ENCODE measurements around the gene TMEFF2.

The TMEFF2 gene

DNA sequence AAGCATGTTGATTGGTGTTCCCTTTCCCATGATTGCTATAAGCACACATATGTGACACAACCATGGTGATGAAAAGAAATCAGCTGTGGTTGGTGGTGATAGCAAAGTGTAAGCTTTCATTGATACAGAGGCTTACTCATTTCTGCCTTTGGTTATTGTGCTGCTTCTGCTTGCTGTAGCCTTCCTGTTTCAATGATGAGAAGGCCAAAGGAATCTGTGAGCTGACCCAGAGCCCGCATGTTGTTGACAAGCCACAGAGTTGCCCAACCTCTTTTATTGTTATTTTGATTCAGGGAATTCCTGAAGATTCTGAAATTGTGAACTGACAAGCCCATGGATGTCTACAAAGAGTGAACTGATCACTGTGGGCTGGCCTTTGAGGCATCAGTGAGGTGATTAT lies 164.4 kb downstream of the TMEFF2 start:
- Histone ChIP-seq H3K4me3 (ENCODE audit: low read depth, low read length) (no peak overlapping the region), H3K27me3 (ENCODE audit: control insufficient read depth, insufficient read depth, low read length) (no peaks in the 10 kb centered on the region), H3K4me1 (ENCODE audit: control insufficient read depth, insufficient read depth, low read length) (peaks cover 6% of the 10 kb centered on the region), H3K9ac (ENCODE audit: low read depth, low read length) (no peak overlapping the region), H3K9me3 (ENCODE audit: control insufficient read depth, insufficient read depth, low read length) (no peaks in the 10 kb centered on the region), H3K36me3 (ENCODE audit: control insufficient read depth, insufficient read depth, low read length) (no peaks in the 10 kb centered on the region)

DNA sequence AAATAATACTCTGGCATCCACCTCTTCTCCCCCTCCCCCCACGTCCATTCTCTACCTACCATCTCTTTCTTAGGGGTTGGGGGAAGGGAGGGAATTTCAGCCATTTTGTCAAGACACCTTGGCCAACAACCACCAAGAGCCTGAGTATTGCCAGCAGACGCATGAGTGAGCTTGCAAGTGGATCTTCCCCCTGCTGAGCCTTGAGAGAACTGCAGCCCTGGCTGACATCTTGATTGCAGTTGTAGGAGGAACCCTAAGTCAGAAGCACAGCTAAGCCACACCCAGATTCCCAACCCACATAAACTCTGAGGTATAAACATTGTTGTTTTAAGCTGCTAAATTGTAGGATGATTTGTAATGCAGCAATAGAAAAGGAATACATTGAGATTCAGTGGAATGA lies 165.6 kb downstream of the TMEFF2 start:
- Histone ChIP-seq H3K4me1 (ENCODE audit: control insufficient read depth, insufficient read depth, low read length) (peaks cover 6% of the 10 kb centered on the region), H3K27me3 (ENCODE audit: control insufficient read depth, insufficient read depth, low read length) (no peaks in the 10 kb centered on the region), H3K9me3 (ENCODE audit: control insufficient read depth, insufficient read depth, low read length) (no peaks in the 10 kb centered on the region), H3K36me3 (ENCODE audit: control insufficient read depth, insufficient read depth, low read length) (no peaks in the 10 kb centered on the region), H3K9ac (ENCODE audit: low read depth, low read length) (no peak overlapping the region), H3K4me3 (ENCODE audit: low read depth, low read length) (no peak overlapping the region)

GRCh38 chr2:192026825-192027120 lies 168.0 kb downstream of the TMEFF2 start:
- Histone ChIP-seq H3K4me1 (ENCODE audit: control insufficient read depth, insufficient read depth, low read length) (peaks cover 6% of the 10 kb centered on the region), H3K27me3 (ENCODE audit: control insufficient read depth, insufficient read depth, low read length) (no peaks in the 10 kb centered on the region), H3K4me3 (ENCODE audit: low read depth, low read length) (no peak overlapping the region), H3K9ac (ENCODE audit: low read depth, low read length) (no peak overlapping the region), H3K36me3 (ENCODE audit: control insufficient read depth, insufficient read depth, low read length) (no peaks in the 10 kb centered on the region), H3K9me3 (ENCODE audit: control insufficient read depth, insufficient read depth, low read length) (no peaks in the 10 kb centered on the region)

DNA sequence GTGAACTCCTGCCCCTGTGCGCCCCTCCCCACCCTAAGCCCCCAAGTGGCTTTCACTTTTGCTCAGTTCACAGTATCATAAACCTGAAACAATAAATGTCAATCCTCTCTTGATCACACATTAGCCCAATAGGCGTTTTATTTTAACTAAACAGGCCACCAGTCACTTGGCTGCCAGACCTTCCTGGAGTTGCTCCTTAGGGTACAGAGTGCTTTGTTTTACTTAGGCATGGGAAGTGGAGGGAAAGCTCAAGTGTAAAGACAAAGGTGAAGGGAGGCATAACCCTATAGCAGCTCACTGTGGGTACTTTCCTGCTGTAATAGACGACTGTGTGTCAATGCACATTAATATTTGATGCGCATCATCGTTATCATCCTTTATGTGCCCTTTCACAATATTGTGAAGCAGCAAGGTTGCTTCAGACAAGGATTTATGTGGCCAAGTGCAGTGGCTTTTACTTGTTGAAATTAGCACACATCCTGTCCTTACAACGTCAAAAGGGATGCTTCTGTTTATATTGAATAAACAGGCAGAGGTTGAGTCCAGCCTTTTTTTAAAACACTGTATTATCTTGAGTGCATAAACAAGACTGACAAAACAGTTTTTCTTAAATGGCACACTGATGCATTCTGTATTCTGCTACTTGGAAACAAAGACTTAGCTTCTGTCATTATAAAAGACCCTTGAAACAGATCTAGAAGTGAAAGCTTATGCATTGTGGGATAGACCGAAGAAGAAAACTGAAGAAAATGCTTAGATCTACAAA lies 168.5 kb downstream of the TMEFF2 start:
- H3K27me3 ChIP-seq (ENCODE audit: control insufficient read depth, insufficient read depth, low read length): no peaks in the 10 kb centered on the region
- H3K9ac ChIP-seq (ENCODE audit: low read depth, low read length): no peak overlapping the region
- H3K36me3 ChIP-seq (ENCODE audit: control insufficient read depth, insufficient read depth, low read length): no peaks in the 10 kb centered on the region
- H3K9me3 ChIP-seq (ENCODE audit: control insufficient read depth, insufficient read depth, low read length): no peaks in the 10 kb centered on the region
- H3K4me1 ChIP-seq (ENCODE audit: control insufficient read depth, insufficient read depth, low read length): peaks cover 6% of the 10 kb centered on the region
- no peak overlapping the region for H3K4me3 ChIP-seq (ENCODE audit: low read depth, low read length)

DNA sequence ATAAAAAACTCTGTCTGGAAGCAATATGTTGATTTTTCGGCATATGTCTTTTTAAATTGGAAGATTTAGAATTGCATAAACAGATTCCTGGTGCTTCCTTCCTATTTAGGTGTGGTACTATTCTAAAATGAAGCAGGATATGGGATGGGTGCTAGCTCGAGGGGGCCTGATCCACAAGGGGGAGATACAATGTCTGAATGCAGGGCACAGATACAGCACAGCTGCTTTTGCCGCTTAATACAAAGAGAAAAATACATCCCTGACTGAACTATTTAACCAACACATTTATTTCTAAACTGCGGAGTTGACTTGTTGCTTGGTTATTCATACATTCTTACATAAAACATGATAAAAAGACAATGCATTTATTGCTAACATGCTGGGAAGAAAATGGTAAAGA lies 169.1 kb downstream of the TMEFF2 start:
- H3K9me3 ChIP-seq (ENCODE audit: control insufficient read depth, insufficient read depth, low read length): no peaks in the 10 kb centered on the region
- H3K9ac ChIP-seq (ENCODE audit: low read depth, low read length): no peak overlapping the region
- H3K36me3 ChIP-seq (ENCODE audit: control insufficient read depth, insufficient read depth, low read length): no peaks in the 10 kb centered on the region
- H3K4me1 ChIP-seq (ENCODE audit: control insufficient read depth, insufficient read depth, low read length): peaks cover 6% of the 10 kb centered on the region
- no peak overlapping the region for H3K4me3 ChIP-seq (ENCODE audit: low read depth, low read length)
- H3K27me3 ChIP-seq (ENCODE audit: control insufficient read depth, insufficient read depth, low read length): no peaks in the 10 kb centered on the region

- peaks cover 12% of the 10 kb centered on the region for H3K4me1 ChIP-seq (ENCODE audit: control insufficient read depth, insufficient read depth, low read length)
- H3K27me3 ChIP-seq (ENCODE audit: control insufficient read depth, insufficient read depth, low read length): no peaks in the 10 kb centered on the region
- no peaks in the 10 kb centered on the region for H3K9me3 ChIP-seq (ENCODE audit: control insufficient read depth, insufficient read depth, low read length)
- H3K4me3 ChIP-seq (ENCODE audit: low read depth, low read length): no peak overlapping the region
- H3K36me3 ChIP-seq (ENCODE audit: control insufficient read depth, insufficient read depth, low read length): no peaks in the 10 kb centered on the region
- H3K9ac ChIP-seq (ENCODE audit: low read depth, low read length): no peak overlapping the region
Measured at GRCh38 chr2:192023006-192023405, 171.7 kb downstream of the TMEFF2 start.

DNA sequence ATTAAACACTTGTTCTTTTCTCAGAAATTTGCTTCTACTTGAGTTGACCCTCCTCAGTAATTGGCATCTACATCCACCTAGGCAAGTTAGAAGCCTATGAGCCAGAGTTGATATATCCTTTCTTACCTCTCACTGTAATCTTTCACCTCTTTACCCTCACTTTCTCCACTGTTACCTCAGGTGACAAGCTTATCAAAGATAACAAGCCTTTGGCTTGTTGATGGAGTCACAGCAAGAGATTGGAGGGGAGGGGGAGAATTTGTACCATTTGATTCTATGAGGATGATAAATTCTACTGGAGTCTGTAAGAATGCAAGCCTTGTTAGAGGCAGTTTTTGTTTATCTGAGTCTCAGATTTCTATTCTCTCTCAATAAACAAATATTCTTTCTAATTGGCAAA lies 176.9 kb downstream of the TMEFF2 start:
- Histone ChIP-seq H3K36me3 (ENCODE audit: control insufficient read depth, insufficient read depth, low read length) (no peaks in the 10 kb centered on the region), H3K4me3 (ENCODE audit: low read depth, low read length) (no peak overlapping the region), H3K27me3 (ENCODE audit: control insufficient read depth, insufficient read depth, low read length) (no peaks in the 10 kb centered on the region), H3K4me1 (ENCODE audit: control insufficient read depth, insufficient read depth, low read length) (peaks cover 13% of the 10 kb centered on the region), H3K9ac (ENCODE audit: low read depth, low read length) (no peak overlapping the region), H3K9me3 (ENCODE audit: control insufficient read depth, insufficient read depth, low read length) (no peaks in the 10 kb centered on the region)

DNA sequence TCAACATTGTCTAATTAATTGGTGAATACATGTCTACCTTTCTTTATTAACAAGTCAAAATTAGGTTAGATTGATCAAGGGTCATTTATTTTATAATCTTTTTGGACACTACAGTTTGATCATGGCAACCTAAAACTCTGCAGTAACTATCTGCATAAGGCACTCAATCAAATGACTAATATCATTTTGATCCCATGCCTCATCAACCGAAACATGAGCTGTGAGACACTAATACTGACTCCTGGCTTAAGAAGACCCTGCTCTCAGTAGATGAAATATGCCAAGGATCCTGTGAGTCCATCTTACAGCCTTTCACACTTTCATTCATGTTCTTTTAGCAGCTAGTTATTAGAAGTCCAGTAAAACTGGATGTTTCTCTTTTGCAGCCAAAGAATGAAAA lies 178.5 kb downstream of the TMEFF2 start:
- no peak overlapping the region for H3K9ac ChIP-seq (ENCODE audit: low read depth, low read length)
- peaks cover 13% of the 10 kb centered on the region for H3K4me1 ChIP-seq (ENCODE audit: control insufficient read depth, insufficient read depth, low read length)
- no peaks in the 10 kb centered on the region for H3K36me3 ChIP-seq (ENCODE audit: control insufficient read depth, insufficient read depth, low read length)
- H3K4me3 ChIP-seq (ENCODE audit: low read depth, low read length): no peak overlapping the region
- no peaks in the 10 kb centered on the region for H3K27me3 ChIP-seq (ENCODE audit: control insufficient read depth, insufficient read depth, low read length)
- no peaks in the 10 kb centered on the region for H3K9me3 ChIP-seq (ENCODE audit: control insufficient read depth, insufficient read depth, low read length)

GRCh38 chr2:192013211-192013610 lies 181.5 kb downstream of the TMEFF2 start:
- Histone ChIP-seq H3K4me1 (ENCODE audit: control insufficient read depth, insufficient read depth, low read length) (peaks cover 9% of the 10 kb centered on the region), H3K36me3 (ENCODE audit: control insufficient read depth, insufficient read depth, low read length) (no peaks in the 10 kb centered on the region), H3K27me3 (ENCODE audit: control insufficient read depth, insufficient read depth, low read length) (no peaks in the 10 kb centered on the region), H3K4me3 (ENCODE audit: low read depth, low read length) (no peak overlapping the region), H3K9me3 (ENCODE audit: control insufficient read depth, insufficient read depth, low read length) (no peaks in the 10 kb centered on the region), H3K9ac (ENCODE audit: low read depth, low read length) (no peak overlapping the region)

GRCh38 chr2:192011196-192011595 lies 183.5 kb downstream of the TMEFF2 start:
- no peaks in the 10 kb centered on the region for H3K27me3 ChIP-seq (ENCODE audit: control insufficient read depth, insufficient read depth, low read length)
- H3K9ac ChIP-seq (ENCODE audit: low read depth, low read length): no peak overlapping the region
- peaks cover 3% of the 10 kb centered on the region for H3K4me1 ChIP-seq (ENCODE audit: control insufficient read depth, insufficient read depth, low read length)
- H3K36me3 ChIP-seq (ENCODE audit: control insufficient read depth, insufficient read depth, low read length): no peaks in the 10 kb centered on the region
- no peak overlapping the region for H3K4me3 ChIP-seq (ENCODE audit: low read depth, low read length)
- H3K9me3 ChIP-seq (ENCODE audit: control insufficient read depth, insufficient read depth, low read length): no peaks in the 10 kb centered on the region

GRCh38 chr2:192010073-192010472 lies 184.7 kb downstream of the TMEFF2 start:
- H3K4me1 ChIP-seq (ENCODE audit: control insufficient read depth, insufficient read depth, low read length): peaks cover 3% of the 10 kb centered on the region
- H3K4me3 ChIP-seq (ENCODE audit: low read depth, low read length): no peak overlapping the region
- H3K9me3 ChIP-seq (ENCODE audit: control insufficient read depth, insufficient read depth, low read length): no peaks in the 10 kb centered on the region
- H3K36me3 ChIP-seq (ENCODE audit: control insufficient read depth, insufficient read depth, low read length): no peaks in the 10 kb centered on the region
- no peaks in the 10 kb centered on the region for H3K27me3 ChIP-seq (ENCODE audit: control insufficient read depth, insufficient read depth, low read length)
- no peak overlapping the region for H3K9ac ChIP-seq (ENCODE audit: low read depth, low read length)

DNA sequence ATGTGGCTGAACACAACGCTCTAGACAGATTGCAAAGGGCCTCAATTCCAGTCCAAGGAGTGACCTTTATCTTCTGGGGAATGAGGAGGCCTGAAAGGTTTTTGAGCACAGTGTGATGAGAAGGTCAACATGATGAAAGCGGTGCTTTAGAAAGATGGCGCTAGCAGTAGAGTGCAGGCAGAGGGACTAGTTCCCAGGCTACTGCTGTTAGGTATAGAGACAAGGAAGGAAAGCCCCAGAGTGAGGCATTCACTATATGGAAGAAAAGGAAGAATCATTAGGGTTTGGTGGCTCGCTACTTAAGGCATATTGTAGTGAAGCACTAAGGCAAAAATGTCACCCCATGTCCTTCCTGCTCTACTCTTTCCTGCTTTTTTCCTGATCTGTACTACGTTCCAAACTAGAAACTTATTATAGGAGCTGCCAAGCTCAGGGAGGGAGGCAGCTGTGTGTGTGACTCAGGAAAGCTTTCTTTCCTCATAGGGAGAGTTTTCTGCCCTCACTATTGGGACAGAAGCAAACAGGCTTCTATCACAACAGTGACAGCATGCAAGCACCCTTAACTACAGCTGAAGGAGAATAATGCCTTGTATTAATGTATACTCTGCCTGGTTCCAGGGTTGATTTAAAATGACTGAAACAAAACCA lies 187.0 kb downstream of the TMEFF2 start:
- Histone ChIP-seq H3K36me3 (ENCODE audit: control insufficient read depth, insufficient read depth, low read length) (no peaks in the 10 kb centered on the region), H3K4me1 (ENCODE audit: control insufficient read depth, insufficient read depth, low read length) (no peaks in the 10 kb centered on the region), H3K9ac (ENCODE audit: low read depth, low read length) (no peak overlapping the region), H3K9me3 (ENCODE audit: control insufficient read depth, insufficient read depth, low read length) (no peaks in the 10 kb centered on the region), H3K27me3 (ENCODE audit: control insufficient read depth, insufficient read depth, low read length) (no peaks in the 10 kb centered on the region), H3K4me3 (ENCODE audit: low read depth, low read length) (no peak overlapping the region)

Measured in iPS-15b (cell line).